ENCODE data around the gene CAMSAP3.

The CAMSAP3 gene

DNA sequence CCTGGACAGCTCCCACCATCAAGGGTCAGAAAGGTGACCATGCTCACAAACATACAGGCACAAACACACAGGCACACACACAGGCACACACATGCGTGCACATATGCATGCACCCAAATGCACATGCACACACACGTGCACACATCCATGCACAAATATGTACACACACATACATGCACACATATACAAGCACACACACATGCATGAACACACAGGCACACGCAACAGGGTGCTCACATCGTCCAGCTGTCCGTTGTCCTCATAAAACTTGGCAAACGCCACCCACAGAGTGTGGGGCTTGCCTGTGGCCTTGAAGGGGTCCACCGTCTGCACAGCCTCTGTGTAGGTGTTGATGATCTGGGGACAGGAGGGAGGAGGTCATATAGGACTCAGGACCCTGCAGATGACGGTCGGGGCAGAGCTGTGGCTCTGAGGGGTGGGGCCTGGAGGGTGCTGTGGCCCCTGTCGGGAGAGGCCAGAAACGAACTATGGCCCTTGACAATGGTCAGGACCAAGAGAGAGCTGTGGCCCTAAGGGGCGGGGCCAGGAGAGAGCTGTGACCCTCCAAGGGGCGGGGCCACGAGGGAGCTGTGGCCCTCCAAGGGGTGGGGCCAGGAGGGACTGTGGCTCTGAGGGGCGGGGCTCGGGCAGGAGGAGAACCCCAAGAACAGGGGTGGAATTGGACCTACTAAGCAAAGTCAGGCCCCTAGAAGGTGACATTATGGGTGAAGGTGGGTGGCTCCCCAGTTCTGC is 27.4 kb downstream of the CAMSAP3 start:
- no peak for TF ChIP-seq CTCF (IDR thresholded peaks at IDR 0.05; ENCODE audit: insufficient read depth, low read length, poor library complexity, severe bottlenecking)
- no peak for DNase-seq (ENCODE audit: extremely low read depth, insufficient read length)
- H3K4me3 ChIP-seq (replicated peaks; ENCODE audit: low read depth, low read length): no peak overlapping the region
- no peaks in the 10 kb centered on the region for H3K27me3 ChIP-seq (replicated peaks; ENCODE audit: control insufficient read depth, insufficient read depth, low read length)
- peaks cover 33% of the 10 kb centered on the region for H3K36me3 ChIP-seq (ENCODE audit: control insufficient read depth, insufficient read depth, low read length)

DNA sequence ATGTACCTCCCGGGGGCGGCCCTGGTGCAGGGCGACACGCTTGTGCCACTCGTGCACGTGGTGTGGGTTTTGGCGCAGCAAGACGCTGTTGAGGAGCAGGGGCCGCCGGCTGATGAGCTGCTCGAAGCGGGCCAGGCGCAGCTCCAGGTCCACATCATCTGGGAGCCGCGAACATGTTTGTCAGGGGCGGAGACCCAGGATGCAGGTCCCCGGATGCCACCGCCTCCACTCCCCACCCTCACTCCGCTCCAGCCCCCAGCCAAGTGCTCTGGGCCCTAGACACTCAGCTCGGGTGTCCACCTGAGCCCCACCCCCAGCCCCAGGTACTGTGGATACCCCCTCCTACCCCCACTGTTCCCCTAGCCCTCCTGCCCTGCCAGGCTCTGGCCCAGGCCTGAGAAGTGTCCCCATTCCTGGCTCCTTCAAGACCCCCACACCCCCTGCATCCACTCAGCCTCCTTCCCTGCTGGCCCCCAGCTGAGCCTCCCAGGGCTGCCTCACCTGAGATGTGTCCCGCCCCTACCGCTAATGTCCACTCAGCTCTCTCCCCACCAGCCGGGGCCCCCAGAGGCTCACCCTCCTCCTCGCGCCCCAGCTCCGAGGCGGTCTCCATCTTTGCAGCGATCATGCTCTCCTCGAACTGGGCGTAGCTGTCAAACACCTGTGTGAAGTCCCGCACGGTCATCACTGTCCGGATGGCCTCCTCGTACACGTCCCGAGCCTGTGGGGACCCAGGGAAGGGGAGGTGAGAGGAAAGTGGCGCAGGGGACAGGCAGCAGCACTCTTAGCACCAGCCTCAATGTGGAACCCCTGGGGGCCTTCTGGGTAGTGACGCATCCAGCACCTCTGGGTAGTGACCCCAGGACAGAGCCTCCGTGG is 28.3 kb downstream of the CAMSAP3 start:
- Histone ChIP-seq H3K36me3 (ENCODE audit: control insufficient read depth, insufficient read depth, low read length) (peaks cover 33% of the 10 kb centered on the region), H3K27me3 (replicated peaks; ENCODE audit: control insufficient read depth, insufficient read depth, low read length) (no peaks in the 10 kb centered on the region), H3K4me3 (replicated peaks; ENCODE audit: low read depth, low read length) (no peak overlapping the region)
- no peak for TF ChIP-seq CTCF (IDR thresholded peaks at IDR 0.05; ENCODE audit: insufficient read depth, low read length, poor library complexity, severe bottlenecking)
- DNase-seq (ENCODE audit: extremely low read depth, insufficient read length): no peak

- Histone ChIP-seq H3K4me3 (replicated peaks; ENCODE audit: low read depth, low read length) (no peak overlapping the region), H3K27me3 (replicated peaks; ENCODE audit: control insufficient read depth, insufficient read depth, low read length) (no peaks in the 10 kb centered on the region), H3K36me3 (ENCODE audit: control insufficient read depth, insufficient read depth, low read length) (peaks cover 33% of the 10 kb centered on the region)
- TF ChIP-seq CTCF (IDR thresholded peaks at IDR 0.05; ENCODE audit: insufficient read depth, low read length, poor library complexity, severe bottlenecking): no peak
- DNase-seq (ENCODE audit: extremely low read depth, insufficient read length): no peak
Measured at GRCh38 chr19:7624810-7625209, 29.1 kb downstream of the CAMSAP3 start.

DNA sequence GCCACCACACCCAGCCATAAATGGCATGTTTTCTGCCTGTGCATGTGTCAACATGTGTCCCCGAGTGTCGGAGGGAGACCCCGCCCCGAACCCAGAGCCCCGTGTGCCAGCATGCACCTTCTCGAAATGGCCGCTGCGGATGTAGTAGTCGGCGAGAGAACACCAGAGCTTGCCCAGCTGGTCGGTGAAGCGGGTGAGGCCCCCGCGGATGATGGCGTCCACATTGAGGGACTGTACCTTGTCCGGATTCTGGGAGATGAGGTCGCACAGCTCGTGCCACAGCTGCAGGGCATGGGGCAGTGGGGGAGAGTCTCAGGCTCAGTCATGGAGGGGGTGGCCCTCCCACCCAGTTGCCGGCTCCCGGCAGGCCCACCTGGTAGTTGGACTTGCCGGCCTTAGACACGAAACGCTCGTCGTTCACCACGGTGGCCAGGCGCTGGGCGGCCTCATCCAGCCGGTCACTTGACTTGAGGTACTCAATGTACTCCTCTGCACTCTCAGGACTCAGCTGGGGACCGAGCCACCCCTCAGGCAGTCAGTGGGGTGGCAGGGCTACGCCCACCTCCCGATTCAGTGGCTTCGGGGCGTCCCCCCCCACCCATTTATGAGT is 30.2 kb downstream of the CAMSAP3 start:
- no peak for TF ChIP-seq CTCF (IDR thresholded peaks at IDR 0.05; ENCODE audit: insufficient read depth, low read length, poor library complexity, severe bottlenecking)
- peaks cover 29% of the 10 kb centered on the region for H3K36me3 ChIP-seq (ENCODE audit: control insufficient read depth, insufficient read depth, low read length)

GRCh38 chr19:7627166-7627565 is 31.5 kb downstream of the CAMSAP3 start:
- peaks cover 23% of the 10 kb centered on the region for H3K36me3 ChIP-seq (ENCODE audit: control insufficient read depth, insufficient read depth, low read length)

More for the DNA sequence above, 30.2 kb downstream of the CAMSAP3 start:
- no peaks in the 10 kb centered on the region for H3K27me3 ChIP-seq (replicated peaks; ENCODE audit: control insufficient read depth, insufficient read depth, low read length)
- H3K4me3 ChIP-seq (replicated peaks; ENCODE audit: low read depth, low read length): no peak overlapping the region
- DNase-seq (ENCODE audit: extremely low read depth, insufficient read length): no peak

More at GRCh38 chr19:7627166-7627565, 31.5 kb downstream of the CAMSAP3 start:
- H3K27me3 ChIP-seq (replicated peaks; ENCODE audit: control insufficient read depth, insufficient read depth, low read length): no peaks in the 10 kb centered on the region
- H3K4me3 ChIP-seq (replicated peaks; ENCODE audit: low read depth, low read length): no peak overlapping the region
- no peak for TF ChIP-seq CTCF (IDR thresholded peaks at IDR 0.05; ENCODE audit: insufficient read depth, low read length, poor library complexity, severe bottlenecking)
- DNase-seq (ENCODE audit: extremely low read depth, insufficient read length): no peak
